ENCODE results near the gene ZNF770. TPM values are rescaled to one million over a fixed set of nuclear protein-coding genes. Genes with fewer than 3 reads are reported as not detected.

ZNF770 gene
- total and polyA plus RNA-seq, 4 donors, result 32.5 to 78.8 (median 40.8) TPM

Other genes starting within 250 kb of the ZNF770 start
- 1 to 10 TPM; 1.8 to 4.5 TPM for gene GJD2, start 233.3 kb downstream of the ZNF770 start, total RNA-seq
- 10 to 100 TPM; 11.8 to 16.6 TPM for gene GJD2, start 233.3 kb downstream of the ZNF770 start, polyA plus RNA-seq (ENCODE audit: insufficient read length in 2 of 2)
- gene ACTC1, start 192.7 kb downstream of the ZNF770 start, total RNA-seq, result 1 to 10 TPM; 2.0 TPM
- gene ACTC1, start 192.7 kb downstream of the ZNF770 start, polyA plus RNA-seq (ENCODE audit: insufficient read length in 2 of 2), result 10 to 100 TPM in 1 of 2 donors, 1 to 10 TPM in 1; 6.3 to 39.0 TPM
- gene AQR, start 18.5 kb downstream of the ZNF770 start, total RNA-seq, result 10 to 100 TPM; 38.8 to 45.1 TPM
- gene AQR, start 18.5 kb downstream of the ZNF770 start, polyA plus RNA-seq (ENCODE audit: insufficient read length in 2 of 2), result 10 to 100 TPM; 24.2 to 27.9 TPM
- under 1 TPM in 1 of 2 donors, not detected in 1; 0.61 TPM for gene NANOGP8, start 97.0 kb upstream of the ZNF770 start, total RNA-seq
- gene NANOGP8, start 97.0 kb upstream of the ZNF770 start, polyA plus RNA-seq (ENCODE audit: insufficient read length in 2 of 2), result 1 to 10 TPM in 1 of 2 donors, not detected in 1; 1.0 TPM